Measurements from ENCODE around the gene NAPEPLD.
"Not testable (repeated sequence)": the region's sequence is repeated elsewhere in the genome, so short reads cannot be mapped to it uniquely, and the experiment has no call there.

The NAPEPLD gene

DNA sequence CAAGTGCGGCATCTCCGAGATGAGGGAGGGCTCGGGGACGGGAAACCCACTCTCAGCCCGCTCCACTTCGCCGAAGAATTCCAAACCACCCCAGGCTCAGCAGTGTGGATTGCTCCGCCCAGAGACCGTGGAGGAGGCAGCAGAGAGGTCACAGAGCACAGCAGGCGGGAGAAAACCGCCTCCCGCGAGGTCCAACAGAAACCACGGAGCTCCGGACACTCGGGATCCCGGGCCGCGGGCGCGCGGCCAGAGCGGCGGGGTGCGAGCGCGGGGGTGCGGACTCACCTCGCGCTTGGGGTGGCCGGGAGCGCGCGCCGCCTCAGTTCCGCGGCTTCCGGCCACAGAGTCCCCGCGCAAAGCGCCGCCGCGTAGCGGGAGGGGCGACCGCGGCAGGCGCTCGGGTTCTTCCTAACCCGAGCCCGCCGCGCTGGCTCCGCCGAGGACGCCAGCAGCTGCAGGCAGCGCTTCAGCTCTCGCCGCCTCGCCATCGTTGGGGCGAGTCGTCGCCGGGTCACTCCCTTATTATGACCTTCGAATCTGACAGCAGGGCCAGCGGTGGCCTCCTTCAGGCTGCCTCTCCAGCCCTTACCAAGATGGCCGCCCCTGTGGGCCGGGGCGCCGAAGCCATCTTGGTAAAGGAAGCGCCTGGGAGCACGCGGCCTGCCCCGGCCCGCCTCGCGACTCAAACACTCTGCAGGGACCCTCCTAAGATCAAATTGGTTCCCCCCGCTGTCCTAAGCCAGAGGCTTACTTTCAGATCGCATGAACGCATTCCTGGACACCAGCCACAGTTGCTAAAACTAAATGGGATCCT lies at the start of gene NAPEPLD:
Gene NAPEPLD (minus strand): TSS at position 106 of the 814 bp plus-strand sequence. CDS start 20,323 bp downstream, outside the sequence.
- DNase-seq = peak; percentile 74 to 81

- not testable (repeated sequence) for DNase-seq
Measured at GRCh38 chr7:103198079-103198478, 49.2 kb upstream of the NAPEPLD start.

DNA sequence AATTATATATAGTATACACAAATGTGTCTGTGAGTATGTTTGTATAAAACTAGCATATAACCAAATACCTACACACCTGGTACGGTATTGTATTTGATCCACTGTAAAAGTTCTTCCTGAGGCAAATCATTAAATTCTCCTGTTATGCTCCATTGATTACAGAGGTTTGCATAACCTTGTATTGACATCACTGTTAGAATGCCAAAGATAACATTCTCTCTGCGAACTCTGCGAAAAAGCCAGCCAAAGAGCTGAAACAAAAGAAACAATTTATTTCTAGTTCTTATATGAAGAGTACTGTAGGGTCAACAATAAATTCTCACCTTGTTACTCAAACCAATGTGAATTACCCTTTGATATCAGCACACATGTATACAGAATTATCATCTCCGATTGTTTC lies 46.5 kb upstream of the NAPEPLD start:
- DNase-seq = not testable (repeated sequence)

GRCh38 chr7:103172415-103173146 lies 23.7 kb upstream of the NAPEPLD start:
- not testable (repeated sequence) for DNase-seq

- not testable (repeated sequence) for DNase-seq
Measured at GRCh38 chr7:103171695-103172414, 23.0 kb upstream of the NAPEPLD start.

GRCh38 chr7:103166921-103167544 lies 18.1 kb upstream of the NAPEPLD start:
- not testable (repeated sequence) for DNase-seq

- DNase-seq = not testable (repeated sequence)
Measured at GRCh38 chr7:103163087-103163825, 14.4 kb upstream of the NAPEPLD start.

DNA sequence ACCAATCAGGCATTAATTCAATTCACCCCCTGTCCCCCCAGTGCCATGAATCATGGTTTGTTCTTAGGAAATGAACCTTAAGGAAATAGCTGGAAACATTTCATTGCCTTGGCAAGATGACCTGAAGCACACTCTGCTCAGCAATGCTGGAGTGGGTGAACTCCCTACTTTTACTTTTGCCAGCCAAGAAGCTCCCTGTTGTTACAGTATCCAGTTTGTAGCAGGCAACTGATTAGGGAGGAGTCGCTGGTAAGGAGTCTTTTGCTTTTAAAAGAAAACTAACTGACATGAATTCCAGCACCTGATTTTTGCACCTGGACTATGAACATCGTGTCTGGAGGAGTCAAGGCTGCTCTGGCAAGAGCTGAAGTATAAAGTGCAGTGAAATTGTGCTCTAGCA lies 13.7 kb upstream of the NAPEPLD start:
- not testable (repeated sequence) for DNase-seq

DNA sequence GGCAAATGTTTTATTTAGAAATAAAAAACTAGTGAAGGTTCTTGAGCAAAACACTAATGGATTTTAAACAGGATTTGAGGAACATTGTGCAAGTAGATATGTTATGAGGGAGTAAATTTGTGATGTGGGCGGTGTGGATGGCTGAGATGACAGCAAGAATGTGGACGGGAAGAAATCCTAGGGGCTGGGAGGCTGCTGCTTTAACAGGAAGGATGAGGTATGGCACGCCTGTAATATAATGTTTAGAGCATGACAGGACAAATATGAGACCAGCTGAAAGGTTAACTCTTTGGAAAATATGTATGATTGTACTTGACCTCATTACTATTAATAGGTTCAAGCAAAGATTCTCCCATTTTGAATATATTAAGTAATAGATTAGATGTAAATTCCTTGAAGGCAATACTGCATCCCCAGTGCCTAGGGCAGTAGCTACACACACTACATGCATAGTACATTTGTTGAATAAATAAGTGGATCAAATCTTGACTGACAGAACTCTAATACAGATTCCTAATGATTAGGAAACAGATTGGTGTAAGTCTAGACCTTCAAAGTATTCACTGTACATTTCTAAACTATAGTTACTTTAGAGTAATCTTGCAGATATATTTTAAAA lies 13.2 kb upstream of the NAPEPLD start:
- DNase-seq = not testable (repeated sequence)

- DNase-seq = not testable (repeated sequence)
Measured at GRCh38 chr7:103159072-103159471, 10.2 kb upstream of the NAPEPLD start.

GRCh38 chr7:103155331-103156024 lies 6.6 kb upstream of the NAPEPLD start:
- DNase-seq = not testable (repeated sequence)

DNA sequence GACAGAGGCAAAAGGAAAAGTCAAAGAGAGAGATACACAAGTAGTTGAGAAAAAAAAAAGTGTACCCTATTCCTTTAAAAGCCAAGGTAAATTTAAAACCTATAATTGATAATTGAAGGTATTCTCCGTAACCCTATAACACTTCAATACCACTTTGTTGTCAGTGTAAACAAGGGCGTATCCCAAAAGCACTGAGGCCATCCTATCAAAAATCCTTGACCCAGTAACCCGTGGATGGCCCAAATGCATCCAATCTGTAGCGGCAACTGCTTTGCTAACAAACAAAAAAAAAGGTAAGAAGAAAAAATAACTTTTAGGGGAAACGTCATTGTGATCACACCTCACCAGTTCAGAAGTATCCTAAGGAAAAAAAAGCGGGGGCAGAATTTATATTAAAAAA lies 5.1 kb upstream of the NAPEPLD start:
- no peak for DNase-seq

GRCh38 chr7:103152744-103153617 lies 4.1 kb upstream of the NAPEPLD start:
- not testable (repeated sequence) for DNase-seq

DNA sequence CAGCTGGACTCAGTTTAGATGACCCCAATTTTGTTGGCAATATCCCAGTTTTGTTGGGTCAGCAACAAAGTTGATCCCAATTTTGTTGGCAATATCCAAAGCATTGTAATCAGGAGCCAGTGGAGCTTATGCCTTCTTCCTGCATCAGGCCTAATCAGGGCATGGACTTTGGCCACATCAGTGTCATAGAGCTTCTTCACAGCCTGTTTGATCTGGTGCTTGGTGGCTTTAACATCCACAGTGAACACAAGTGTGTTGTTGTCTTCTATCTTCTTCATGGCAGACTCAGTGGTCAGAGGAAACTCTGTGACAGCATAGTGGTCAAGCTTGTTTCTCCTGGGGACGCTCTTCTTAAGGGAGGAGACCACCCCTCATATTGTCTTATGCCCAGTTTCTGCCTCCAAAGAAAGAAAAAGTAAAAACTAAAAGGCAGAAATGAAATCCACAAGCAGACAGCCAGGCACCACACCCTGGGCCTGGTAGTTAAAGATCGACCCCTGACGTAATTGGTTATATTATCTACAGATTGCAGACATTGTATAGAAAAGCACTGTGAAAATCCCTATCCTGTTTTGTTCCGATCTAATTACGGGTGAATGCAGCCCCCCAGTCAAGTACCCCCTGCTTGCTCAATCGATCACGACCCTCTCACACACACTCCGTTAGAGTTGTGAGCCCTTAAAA lies 3.2 kb upstream of the NAPEPLD start:
- not testable (repeated sequence) for DNase-seq

DNA sequence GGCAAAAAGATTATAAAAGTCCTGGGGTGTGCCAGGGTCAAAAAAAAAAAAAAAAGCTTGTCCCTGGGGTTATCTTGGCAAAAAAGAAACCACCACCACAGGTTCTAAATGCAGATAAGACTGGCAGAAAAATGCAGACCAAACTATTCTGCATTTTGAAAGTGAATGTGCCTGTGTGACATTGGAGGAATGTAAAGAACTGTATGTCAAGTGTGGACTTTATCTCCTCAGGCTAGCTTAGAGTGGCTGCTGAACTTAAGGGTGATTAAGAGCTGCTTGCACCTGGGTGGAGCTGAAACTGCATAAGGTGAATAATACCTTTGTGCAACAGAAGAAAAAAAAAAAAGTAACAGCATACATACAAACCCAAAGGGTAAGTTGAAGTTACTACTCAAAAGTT lies 1.3 kb upstream of the NAPEPLD start:
- DNase-seq = no peak

- DNase-seq = no peak
Measured at GRCh38 chr7:103149808-103150180, 895 bp upstream of the NAPEPLD start.

DNA sequence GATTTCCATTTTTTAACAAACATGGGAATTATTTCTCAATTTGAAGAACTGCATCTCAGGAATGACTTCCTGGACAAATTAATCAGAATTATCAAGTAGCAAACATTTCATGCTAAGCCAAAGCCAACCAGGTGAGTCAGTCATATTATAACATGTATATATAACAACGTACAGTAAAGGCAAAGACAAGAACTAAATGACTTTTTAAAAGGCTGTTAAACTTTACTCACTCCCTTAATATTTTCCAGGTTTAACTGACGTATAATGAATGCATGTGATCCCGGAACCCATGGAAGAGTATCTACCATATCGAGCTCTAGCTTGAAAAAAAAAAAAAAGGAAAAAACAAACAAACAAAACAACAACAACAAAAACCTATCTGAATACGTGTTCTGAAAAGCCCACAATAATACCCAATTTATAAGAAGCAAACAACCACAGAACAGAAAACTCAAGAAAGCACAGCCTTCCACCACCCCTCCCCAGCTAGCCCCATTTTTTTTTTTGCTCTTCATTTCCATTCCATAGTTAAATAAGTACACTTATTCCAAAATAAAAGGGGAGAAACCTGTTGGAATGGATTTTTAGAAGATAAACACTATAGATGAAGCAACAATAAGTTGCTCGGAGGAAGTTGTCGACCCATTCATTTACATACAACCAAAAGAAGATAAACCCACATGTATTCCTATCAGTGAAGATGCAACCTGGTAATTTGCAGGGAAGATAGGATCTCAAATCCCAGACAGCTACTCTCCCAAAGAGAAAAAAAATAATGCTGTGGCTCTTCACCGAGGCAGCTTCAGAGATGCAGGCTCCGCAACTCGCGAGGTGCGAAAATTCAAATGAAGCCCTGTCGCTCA lies 537 bp downstream of the NAPEPLD start:
- DNase-seq = no peak

- DNase-seq = not testable (repeated sequence)
Measured at GRCh38 chr7:103144754-103145153, 4.1 kb downstream of the NAPEPLD start.

Data from NCI-H1930 (cell line).